GM21529 (cell line): Measurements from ENCODE around the gene IMPDH2.

Experiments used
- ATAC-seq: cut with Tn5 transposase; IDR thresholded peaks from one replicate; pipeline ENCODE4 v1.9.1; 2021; ENCODE audit not compliant: unreplicated experiment

Gene IMPDH2

GRCh38 chr3:49007068-49007770, 22.0 kb downstream of the IMPDH2 start, which contains the start of gene WDR6:
Gene WDR6 (plus strand): TSS chr3:49007391. CDS start chr3:49007432, 41 bp downstream.
- peak; percentile 81 for ATAC-seq

GRCh38 chr3:49006408-49007067, 22.7 kb downstream of the IMPDH2 start:
- no peak for ATAC-seq

- no peak for ATAC-seq
These were observed 23.2 kb downstream of the IMPDH2 start for GRCh38 chr3:49005998-49006397.

GRCh38 chr3:49005303-49005680, 23.9 kb downstream of the IMPDH2 start:
- no peak for ATAC-seq

- ATAC-seq, result no peak
These were observed 24.6 kb downstream of the IMPDH2 start for GRCh38 chr3:49004352-49005302.

GRCh38 chr3:49001155-49001554, 28.0 kb downstream of the IMPDH2 start:
- ATAC-seq, result no peak

- ATAC-seq, result no peak
These were observed 29.9 kb downstream of the IMPDH2 start for GRCh38 chr3:48999085-48999858.

GRCh38 chr3:48997714-48998637, 31.2 kb downstream of the IMPDH2 start:
- no peak for ATAC-seq

- ATAC-seq, result no peak
These were observed 32.0 kb downstream of the IMPDH2 start for GRCh38 chr3:48997102-48997635.

GRCh38 chr3:48996640-48997039, 32.6 kb downstream of the IMPDH2 start:
- no peak for ATAC-seq

- ATAC-seq, result no peak
These were observed 35.4 kb downstream of the IMPDH2 start for GRCh38 chr3:48993834-48994233.

GRCh38 chr3:48991851-48992545, 37.2 kb downstream of the IMPDH2 start:
- no peak for ATAC-seq

GRCh38 chr3:48990636-48991469, 38.3 kb downstream of the IMPDH2 start:
- peak; percentile 13 for ATAC-seq

- peak; percentile 55 for ATAC-seq
These were observed 39.2 kb downstream of the IMPDH2 start, which contains the start of gene P4HTM for GRCh38 chr3:48989796-48990635. Gene P4HTM (plus strand): TSS chr3:48990241. CDS start chr3:48990257, 16 bp downstream.

GRCh38 chr3:48989126-48989795, 39.9 kb downstream of the IMPDH2 start:
- ATAC-seq, result no peak

GRCh38 chr3:48985831-48986376, 43.3 kb downstream of the IMPDH2 start:
- no peak for ATAC-seq
